Breast epithelium (tissue), 3 donors: ENCODE data around the gene DNASE1L1.

Experiments
- CTCF ChIP-seq, 3 donors: fragments of 450-650 bp; IDR thresholded peaks; one replicate each; pipeline ENCODE4 v1.5.1; 2016 to 2017; ENCODE audit warnings: antibody characterized with exemption in 3 of 3, mild to moderate bottlenecking in 3 of 3, moderate library complexity in 3 of 3
- POLR2AphosphoS5 ChIP-seq, 3 donors: sonication (generic); formaldehyde crosslinking; IDR thresholded peaks; one replicate each; pipeline ENCODE4 v1.6.1; 2017; ENCODE audit warnings: antibody characterized with exemption in 3 of 3

GRCh38 chrX:154355776-154356140 lies 53.3 kb downstream of the DNASE1L1 start:
- TF ChIP-seq CTCF (IDR thresholded peaks at IDR 0.05) (no peak), POLR2AphosphoS5 (IDR thresholded peaks at IDR 0.05) (no peak)
